ENCODE measurements around the gene SCUBE3. TPM values are rescaled to one million over a fixed set of nuclear protein-coding genes. Genes with fewer than 3 reads are reported as not detected.

The SCUBE3 gene
- total RNA-seq, 1 experiment from 2014 or later, result 0.17 TPM

- H2AFZ ChIP-seq, result no peak overlapping the region
- H3K4me1 ChIP-seq (replicated peaks; ENCODE audit: insufficient read depth), result no peaks in the 10 kb centered on the region
- ChIA-PET CTCF (no interaction called here), POLR2A (ENCODE audit: unreplicated experiment) (interaction anchor here (0.6 kb wide), 1 partner anchor 501 kb away, joined by 5 read pairs; no protein-coding TSS in a partner anchor)
- H3K79me2 ChIP-seq (ENCODE audit: low read depth), result no peaks in the 10 kb centered on the region
- DNase-seq, result no peak
- H3K4me2 ChIP-seq, result no peak overlapping the region
- H3K36me3 ChIP-seq (ENCODE audit: low read depth), result no peaks in the 10 kb centered on the region
- H3K9me3 ChIP-seq (ENCODE audit: insufficient read depth, low read depth), result no peaks in the 10 kb centered on the region
- no peaks in the 10 kb centered on the region for H3F3A ChIP-seq (ENCODE audit: insufficient read depth, low read depth)
- H4K20me1 ChIP-seq (ENCODE audit: insufficient read depth), result no peaks in the 10 kb centered on the region
- no TSS peak for BruUV-seq (replicated peaks)
- no peak overlapping the region for H3K27ac ChIP-seq
- H3K4me3 ChIP-seq, result no peak overlapping the region
- no peaks in the 10 kb centered on the region for H3K27me3 ChIP-seq (ENCODE audit: insufficient read depth, low read depth)
- TF ChIP-seq EZH2 (IDR thresholded peaks at IDR 0.05; ENCODE audit: low read depth) (no peak), CTCF (conservative IDR thresholded peaks at IDR 0.05) (no peak)
- intact Hi-C loops (cut with micrococcal nuclease; ENCODE audit: unreplicated experiment), result no loop called here
- H3K9me2 ChIP-seq (ENCODE audit: insufficient read depth), result no peaks in the 10 kb centered on the region
Observed at GRCh38 chr6:35267897-35268296, 54.1 kb downstream of the SCUBE3 start.

GRCh38 chr6:35272005-35272404 is 58.2 kb downstream of the SCUBE3 start:
- Histone ChIP-seq H3K27me3 (ENCODE audit: insufficient read depth, low read depth) (no peaks in the 10 kb centered on the region), H3K79me2 (ENCODE audit: low read depth) (no peaks in the 10 kb centered on the region), H3K4me3 (no peak overlapping the region), H3F3A (ENCODE audit: insufficient read depth, low read depth) (0 out of 2 replicates have a peak, but pooled peaks cover 6% of the 10 kb centered on the region), H3K9me2 (ENCODE audit: insufficient read depth) (no peaks in the 10 kb centered on the region), H3K4me1 (replicated peaks; ENCODE audit: insufficient read depth) (no peaks in the 10 kb centered on the region), H2AFZ (no peak overlapping the region), H3K27ac (no peak overlapping the region), H3K9me3 (ENCODE audit: insufficient read depth, low read depth) (no peaks in the 10 kb centered on the region), H3K36me3 (ENCODE audit: low read depth) (no peaks in the 10 kb centered on the region), H3K4me2 (no peak overlapping the region), H4K20me1 (ENCODE audit: insufficient read depth) (no peaks in the 10 kb centered on the region)
- POLR2A ChIA-PET (ENCODE audit: unreplicated experiment), result no interaction called here
- CTCF ChIA-PET, result no interaction called here
- intact Hi-C loops (cut with micrococcal nuclease; ENCODE audit: unreplicated experiment), result no loop called here
- no TSS peak for BruUV-seq (replicated peaks)
- no peak for DNase-seq
- TF ChIP-seq EZH2 (IDR thresholded peaks at IDR 0.05; ENCODE audit: low read depth) (no peak), CTCF (conservative IDR thresholded peaks at IDR 0.05) (no peak)

- Histone ChIP-seq H2AFZ (no peak overlapping the region), H3K4me2 (no peak overlapping the region), H3K4me1 (replicated peaks; ENCODE audit: insufficient read depth) (no peaks in the 10 kb centered on the region), H3K36me3 (ENCODE audit: low read depth) (no peaks in the 10 kb centered on the region), H3K9me3 (ENCODE audit: insufficient read depth, low read depth) (no peaks in the 10 kb centered on the region), H4K20me1 (ENCODE audit: insufficient read depth) (no peaks in the 10 kb centered on the region), H3K9me2 (ENCODE audit: insufficient read depth) (no peaks in the 10 kb centered on the region), H3K27me3 (ENCODE audit: insufficient read depth, low read depth) (no peaks in the 10 kb centered on the region), H3K27ac (no peak overlapping the region), H3F3A (ENCODE audit: insufficient read depth, low read depth) (0 out of 2 replicates have a peak, but pooled peaks cover 6% of the 10 kb centered on the region), H3K4me3 (no peak overlapping the region), H3K79me2 (ENCODE audit: low read depth) (no peaks in the 10 kb centered on the region)
- intact Hi-C loops (cut with micrococcal nuclease; ENCODE audit: unreplicated experiment), result no loop called here
- CTCF ChIA-PET, result no interaction called here
- no peak for DNase-seq
- BruUV-seq (replicated peaks), result no TSS peak
- POLR2A ChIA-PET (ENCODE audit: unreplicated experiment), result no interaction called here
- TF ChIP-seq CTCF (conservative IDR thresholded peaks at IDR 0.05) (no peak), EZH2 (IDR thresholded peaks at IDR 0.05; ENCODE audit: low read depth) (no peak)
Observed at GRCh38 chr6:35273822-35274559, 60.2 kb downstream of the SCUBE3 start.
